ENCODE data around the gene MAP7. TPM values are rescaled to one million over a fixed set of nuclear protein-coding genes. Genes with fewer than 3 reads are reported as not detected.

The MAP7 gene
- total RNA-seq, 1 donor from 2014 or later: 1.2 TPM

DNA sequence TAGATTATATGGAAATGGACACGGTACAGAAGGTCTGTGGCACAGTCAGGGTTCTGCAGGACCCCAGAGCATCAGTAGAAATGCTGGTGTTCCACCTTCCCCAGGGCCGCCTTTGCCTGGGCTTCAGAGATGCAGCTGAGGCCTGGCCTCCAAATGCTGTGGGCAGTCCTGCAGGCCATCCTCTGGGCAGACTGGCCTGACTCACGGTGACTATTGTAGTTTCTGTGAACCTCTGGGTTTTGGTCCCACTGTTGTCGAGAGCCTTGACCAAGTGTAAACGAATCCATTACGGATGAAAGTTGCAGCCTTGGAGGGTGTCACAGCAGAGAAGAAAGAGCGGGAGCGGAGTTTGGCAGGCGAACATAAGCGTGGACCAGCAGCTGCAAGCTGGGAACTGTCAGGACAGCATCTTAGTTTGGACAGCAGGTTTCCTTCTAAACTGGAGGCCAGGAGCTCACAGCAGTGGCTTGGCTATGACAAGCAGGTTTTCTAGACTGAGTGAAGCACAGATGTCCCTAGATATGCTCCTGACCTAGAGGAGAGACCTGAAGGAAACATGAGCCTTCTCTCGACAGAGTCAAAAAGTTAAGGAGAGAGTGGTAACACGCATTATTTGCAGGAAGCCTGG is 214.4 kb downstream of the MAP7 start:
- no peaks in the 10 kb centered on the region for H3K36me3 Mint-ChIP-seq (ENCODE audit: low read depth)
- H3K4me1 Mint-ChIP-seq (ENCODE audit: low read depth): no peaks in the 10 kb centered on the region

DNA sequence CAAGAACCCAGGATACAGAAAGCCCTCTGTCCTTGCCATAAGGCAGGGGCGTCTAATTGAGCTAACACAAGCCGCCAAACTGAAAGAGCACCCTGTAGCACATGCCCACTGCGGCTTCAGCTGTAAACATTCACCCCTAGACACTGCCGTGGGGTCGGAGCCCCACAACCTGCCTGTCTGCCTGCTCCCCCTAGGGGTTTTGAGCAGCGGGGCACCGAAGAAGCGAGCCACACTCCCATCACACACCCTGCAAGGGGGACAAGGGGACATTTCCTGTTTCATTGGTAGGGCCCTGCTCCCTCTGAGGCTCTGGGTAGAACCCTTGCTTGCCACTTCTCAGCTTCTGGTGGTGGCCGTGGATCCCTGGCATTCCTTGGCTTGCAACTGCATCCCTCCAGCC is 215.4 kb downstream of the MAP7 start:
- Mint-ChIP-seq H3K27ac (no peak overlapping the region), H3K4me1 (ENCODE audit: low read depth) (no peaks in the 10 kb centered on the region), H3K9me3 (no peaks in the 10 kb centered on the region), H3K36me3 (ENCODE audit: low read depth) (no peaks in the 10 kb centered on the region), H3K4me3 (ENCODE audit: low read depth) (no peak overlapping the region), H3K27me3 (ENCODE audit: low read depth) (peaks cover 4% of the 10 kb centered on the region)
- intact Hi-C loops (cut with micrococcal nuclease): no loop called here
- no peak for DNase-seq (ENCODE audit: low spot score)

More for the DNA sequence above, 214.4 kb downstream of the MAP7 start:
- H3K9me3 Mint-ChIP-seq: no peaks in the 10 kb centered on the region
- H3K27ac Mint-ChIP-seq: no peak overlapping the region
- H3K4me3 Mint-ChIP-seq (ENCODE audit: low read depth): no peak overlapping the region
- H3K27me3 Mint-ChIP-seq (ENCODE audit: low read depth): peaks cover 3% of the 10 kb centered on the region
- intact Hi-C loops (cut with micrococcal nuclease): no loop called here
- DNase-seq (ENCODE audit: low spot score): no peak

DNA sequence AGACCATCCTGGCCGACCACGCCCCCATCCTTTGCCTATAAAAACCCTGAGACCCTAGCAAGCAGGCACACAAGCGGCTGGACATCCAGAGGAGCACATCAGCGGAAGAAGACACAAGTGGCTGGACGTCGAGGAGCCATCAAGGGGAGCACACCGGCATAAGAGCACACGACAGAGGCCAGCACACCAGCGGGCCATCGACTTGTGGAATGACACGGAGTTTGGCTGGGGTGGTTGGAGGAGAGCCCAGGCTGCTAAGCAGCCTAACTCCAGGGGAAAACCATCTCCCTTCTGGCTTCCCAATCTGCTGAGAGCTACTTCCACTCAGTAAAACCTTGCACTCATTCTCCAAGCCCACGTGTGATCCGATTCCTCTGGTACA is 215.8 kb downstream of the MAP7 start:
- intact Hi-C loops (cut with micrococcal nuclease): no loop called here
- Mint-ChIP-seq H3K36me3 (ENCODE audit: low read depth) (no peaks in the 10 kb centered on the region), H3K27ac (no peak overlapping the region), H3K9me3 (no peaks in the 10 kb centered on the region), H3K4me3 (ENCODE audit: low read depth) (no peak overlapping the region), H3K4me1 (ENCODE audit: low read depth) (no peaks in the 10 kb centered on the region), H3K27me3 (ENCODE audit: low read depth) (peaks cover 6% of the 10 kb centered on the region)
- no peak for DNase-seq (ENCODE audit: low spot score)

DNA sequence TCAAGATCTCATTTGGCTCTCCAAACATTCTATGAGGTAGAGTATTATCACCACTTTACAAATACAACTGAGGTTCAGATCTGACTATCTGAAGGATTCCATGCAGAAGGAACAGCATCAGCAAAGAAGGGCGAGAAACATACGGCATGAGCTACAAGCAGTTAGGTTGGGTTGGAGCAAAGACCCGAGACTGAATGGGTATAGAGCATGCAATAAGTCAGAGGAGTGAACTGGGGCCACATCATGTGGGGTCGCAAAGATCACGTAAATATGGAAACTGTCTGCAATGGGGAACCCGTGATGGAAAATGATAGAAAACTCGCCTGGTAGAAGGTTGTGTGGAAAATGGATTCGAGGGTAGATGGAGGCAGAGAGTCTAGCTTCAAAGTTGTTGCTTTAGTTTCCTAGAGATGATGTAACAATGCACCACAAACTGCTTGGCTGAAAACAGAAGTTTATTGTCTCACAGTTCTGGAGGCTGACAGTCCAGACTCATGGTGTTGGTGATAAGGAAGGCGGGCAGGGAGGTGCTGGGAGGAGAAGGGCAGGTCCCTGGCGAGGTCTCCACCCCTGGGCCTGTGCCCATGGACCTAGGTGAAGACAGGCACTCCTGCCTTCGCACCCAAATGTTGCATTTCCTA is 216.3 kb downstream of the MAP7 start:
- H3K4me3 Mint-ChIP-seq (ENCODE audit: low read depth): no peak overlapping the region
- no peak for DNase-seq (ENCODE audit: low spot score)
- intact Hi-C loops (cut with micrococcal nuclease): no loop called here
- peaks cover 6% of the 10 kb centered on the region for H3K27me3 Mint-ChIP-seq (ENCODE audit: low read depth)
- no peaks in the 10 kb centered on the region for H3K36me3 Mint-ChIP-seq (ENCODE audit: low read depth)
- no peaks in the 10 kb centered on the region for H3K9me3 Mint-ChIP-seq
- H3K27ac Mint-ChIP-seq: no peak overlapping the region
- no peaks in the 10 kb centered on the region for H3K4me1 Mint-ChIP-seq (ENCODE audit: low read depth)

DNA sequence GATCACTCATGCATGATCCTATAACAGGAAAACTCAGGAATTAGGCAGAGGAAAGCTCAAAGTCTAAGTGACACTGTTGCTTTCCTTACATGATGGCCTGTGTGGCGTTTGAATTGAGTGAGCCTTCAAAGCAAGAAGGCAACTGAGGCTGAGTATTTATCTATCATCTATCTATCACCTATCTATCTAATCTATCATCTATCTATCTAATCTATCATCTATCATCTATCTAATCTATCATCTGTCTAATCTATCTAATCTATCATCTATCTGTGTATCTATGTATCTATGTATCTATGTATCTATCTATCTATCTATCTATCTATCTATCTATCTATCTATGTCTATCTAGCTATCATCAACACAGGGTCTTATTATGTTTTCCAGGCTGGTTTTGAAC is 218.8 kb downstream of the MAP7 start:
- intact Hi-C loops (cut with micrococcal nuclease): no loop called here
- Mint-ChIP-seq H3K27ac (no peak overlapping the region), H3K4me3 (ENCODE audit: low read depth) (no peak overlapping the region), H3K9me3 (no peaks in the 10 kb centered on the region), H3K27me3 (ENCODE audit: low read depth) (peaks cover 2% of the 10 kb centered on the region), H3K36me3 (ENCODE audit: low read depth) (no peaks in the 10 kb centered on the region), H3K4me1 (ENCODE audit: low read depth) (no peaks in the 10 kb centered on the region)
- no peak for DNase-seq (ENCODE audit: low spot score)

DNA sequence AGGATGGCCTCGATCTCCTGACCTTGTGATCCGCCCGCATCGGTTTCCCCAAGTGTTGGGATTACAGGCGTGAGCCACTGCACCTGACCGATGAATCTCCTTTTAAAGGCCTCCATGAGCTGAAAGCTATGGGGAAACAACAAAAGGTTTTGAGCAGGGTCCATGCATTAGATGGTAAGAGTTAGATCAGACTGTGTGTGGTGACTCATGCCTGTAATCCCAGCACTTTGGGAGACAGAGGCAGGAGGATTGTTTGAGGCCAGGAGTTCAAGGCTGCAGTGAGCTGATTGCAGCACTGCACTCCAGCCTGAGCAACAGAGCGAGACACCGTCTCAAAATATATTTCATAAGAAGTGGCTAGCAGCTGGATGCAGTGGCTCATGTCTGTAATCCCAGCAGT is 219.6 kb downstream of the MAP7 start:
- Mint-ChIP-seq H3K27ac (no peak overlapping the region), H3K4me3 (ENCODE audit: low read depth) (no peak overlapping the region), H3K36me3 (ENCODE audit: low read depth) (no peaks in the 10 kb centered on the region), H3K27me3 (ENCODE audit: low read depth) (peaks cover 2% of the 10 kb centered on the region), H3K9me3 (no peaks in the 10 kb centered on the region), H3K4me1 (ENCODE audit: low read depth) (no peaks in the 10 kb centered on the region)
- intact Hi-C loops (cut with micrococcal nuclease): no loop called here
- DNase-seq (ENCODE audit: low spot score): no peak

DNA sequence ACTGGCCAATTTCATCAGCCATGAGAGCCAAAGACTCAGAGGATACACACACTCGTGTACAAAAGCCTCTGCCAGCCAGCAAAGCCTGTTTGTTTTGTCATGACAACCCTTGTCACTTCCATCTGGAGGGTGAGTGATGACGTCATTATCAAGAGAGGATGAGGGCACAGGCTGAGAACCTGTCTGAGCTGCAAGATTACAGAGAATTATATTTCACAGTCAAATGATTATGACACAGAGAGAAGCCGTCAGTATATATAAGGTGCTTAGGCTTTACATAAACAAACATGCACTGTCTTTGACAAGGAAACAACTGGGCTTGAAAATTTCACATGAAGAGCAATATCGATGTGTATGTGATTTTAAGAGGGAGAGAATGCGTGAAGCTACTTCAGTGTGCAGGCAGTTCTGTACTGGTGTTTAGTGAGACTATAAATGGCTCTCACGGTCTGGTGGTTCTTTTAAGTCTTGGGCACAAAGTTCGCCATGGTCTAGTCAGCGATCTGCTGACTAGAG is 224.1 kb downstream of the MAP7 start:
- H3K27me3 Mint-ChIP-seq (ENCODE audit: low read depth): peaks cover 2% of the 10 kb centered on the region
- no peak overlapping the region for H3K4me3 Mint-ChIP-seq (ENCODE audit: low read depth)
- DNase-seq (ENCODE audit: low spot score): no peak
- H3K4me1 Mint-ChIP-seq (ENCODE audit: low read depth): no peaks in the 10 kb centered on the region
- no peaks in the 10 kb centered on the region for H3K9me3 Mint-ChIP-seq
- no peaks in the 10 kb centered on the region for H3K36me3 Mint-ChIP-seq (ENCODE audit: low read depth)
- intact Hi-C loops (cut with micrococcal nuclease): no loop called here
- no peak overlapping the region for H3K27ac Mint-ChIP-seq

DNA sequence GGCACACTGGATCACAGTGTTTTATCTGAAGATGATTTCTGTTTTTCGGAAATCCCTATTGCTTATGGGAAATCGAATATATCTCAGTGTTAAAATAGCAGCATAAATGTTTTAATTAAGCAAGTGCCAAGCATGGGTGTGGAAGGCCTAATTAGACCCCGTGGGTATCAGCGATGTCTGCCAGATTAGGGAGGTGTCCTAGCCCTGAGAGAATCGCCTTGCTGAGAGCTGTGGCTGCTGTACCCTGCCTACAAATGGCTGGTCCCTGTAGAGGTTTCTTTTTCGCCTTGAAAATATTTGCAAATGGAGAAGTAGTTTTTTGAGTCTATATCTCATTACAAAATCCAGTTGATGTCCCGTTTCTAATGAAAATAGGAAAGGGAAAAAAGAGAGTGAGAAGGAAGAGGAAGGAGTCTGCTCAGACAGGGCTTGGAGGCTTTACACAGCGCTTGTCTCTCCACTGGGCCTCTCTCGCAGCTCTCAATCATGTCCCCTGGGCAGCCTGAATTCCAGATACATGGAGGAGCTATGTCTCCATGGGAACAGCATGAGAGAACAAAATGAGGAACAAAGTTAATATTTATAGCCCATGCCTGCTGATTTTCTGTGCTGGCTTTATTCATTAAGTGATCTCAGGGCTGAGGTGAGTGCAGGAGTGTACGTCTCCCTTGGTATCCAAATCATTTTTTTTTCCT is 225.4 kb downstream of the MAP7 start:
- Mint-ChIP-seq H3K4me1 (ENCODE audit: low read depth) (no peaks in the 10 kb centered on the region), H3K36me3 (ENCODE audit: low read depth) (no peaks in the 10 kb centered on the region), H3K9me3 (no peaks in the 10 kb centered on the region), H3K27ac (no peak overlapping the region), H3K4me3 (ENCODE audit: low read depth) (no peak overlapping the region), H3K27me3 (ENCODE audit: low read depth) (peaks cover 2% of the 10 kb centered on the region)
- intact Hi-C loops (cut with micrococcal nuclease): no loop called here
- no peak for DNase-seq (ENCODE audit: low spot score)

DNA sequence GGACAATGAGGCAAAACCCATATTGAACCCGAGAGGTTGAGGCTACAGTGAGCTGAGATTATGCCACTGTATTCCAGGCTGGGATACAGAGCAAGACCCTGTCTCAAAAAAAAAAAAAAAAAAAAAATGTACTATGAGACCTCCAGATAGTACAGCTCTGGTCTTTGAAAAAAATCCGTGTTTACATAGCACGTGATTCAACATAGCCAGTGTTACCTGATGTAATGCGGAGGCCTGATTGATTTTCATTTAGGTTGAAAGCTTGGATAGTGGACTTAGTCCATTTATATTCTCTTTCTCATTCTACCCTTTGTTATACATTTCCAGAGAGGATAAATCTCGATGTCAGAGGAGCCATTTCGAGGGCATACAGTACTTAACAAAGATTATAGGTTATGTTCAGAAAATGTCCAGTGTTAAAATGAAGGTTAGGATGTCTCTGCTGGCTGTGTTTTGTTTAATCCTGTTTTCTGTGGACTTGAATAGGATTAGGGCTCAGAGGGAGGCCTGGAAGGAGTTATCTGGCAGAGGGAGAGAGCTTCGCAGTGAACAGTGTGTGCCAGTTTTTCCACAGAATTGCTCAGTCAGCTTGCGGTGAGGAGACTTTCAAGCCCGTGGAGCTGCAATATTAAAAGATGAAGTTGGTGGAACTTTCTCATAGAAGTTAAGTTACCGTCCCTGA is 226.7 kb downstream of the MAP7 start:
- Mint-ChIP-seq H3K4me3 (ENCODE audit: low read depth) (no peak overlapping the region), H3K36me3 (ENCODE audit: low read depth) (no peaks in the 10 kb centered on the region), H3K4me1 (ENCODE audit: low read depth) (no peaks in the 10 kb centered on the region), H3K27me3 (ENCODE audit: low read depth) (no peaks in the 10 kb centered on the region), H3K27ac (no peak overlapping the region), H3K9me3 (no peaks in the 10 kb centered on the region)
- DNase-seq (ENCODE audit: low spot score): no peak
- intact Hi-C loops (cut with micrococcal nuclease): no loop called here

DNA sequence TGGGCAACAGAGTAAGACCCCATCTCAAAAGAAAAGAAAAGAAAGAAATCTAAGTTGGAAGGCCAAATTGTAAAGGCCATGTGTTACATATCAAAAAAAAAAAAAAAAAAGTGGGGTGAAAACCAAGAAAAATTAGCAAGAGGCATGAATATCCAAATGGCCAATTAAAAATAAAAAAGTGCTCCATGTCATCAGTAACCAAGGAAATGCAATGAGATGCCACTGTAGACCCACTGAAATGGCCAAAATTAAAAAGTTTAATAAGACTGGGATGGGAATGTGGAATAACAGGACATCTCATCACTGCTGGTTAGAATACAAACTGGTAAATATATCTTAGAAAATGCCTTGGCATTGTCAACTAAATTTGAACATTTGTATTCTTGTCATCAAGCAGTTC is 230.5 kb downstream of the MAP7 start:
- no peak overlapping the region for H3K27ac Mint-ChIP-seq
- no peaks in the 10 kb centered on the region for H3K36me3 Mint-ChIP-seq (ENCODE audit: low read depth)
- no peak overlapping the region for H3K4me3 Mint-ChIP-seq (ENCODE audit: low read depth)
- no peaks in the 10 kb centered on the region for H3K9me3 Mint-ChIP-seq
- no peak for DNase-seq (ENCODE audit: low spot score)
- intact Hi-C loops (cut with micrococcal nuclease): loop anchor here (5.0 kb wide), 2 partner anchors 37 to 812 kb away; no protein-coding TSS in a partner anchor
- H3K4me1 Mint-ChIP-seq (ENCODE audit: low read depth): peaks cover 6% of the 10 kb centered on the region
- H3K27me3 Mint-ChIP-seq (ENCODE audit: low read depth): no peaks in the 10 kb centered on the region

DNA sequence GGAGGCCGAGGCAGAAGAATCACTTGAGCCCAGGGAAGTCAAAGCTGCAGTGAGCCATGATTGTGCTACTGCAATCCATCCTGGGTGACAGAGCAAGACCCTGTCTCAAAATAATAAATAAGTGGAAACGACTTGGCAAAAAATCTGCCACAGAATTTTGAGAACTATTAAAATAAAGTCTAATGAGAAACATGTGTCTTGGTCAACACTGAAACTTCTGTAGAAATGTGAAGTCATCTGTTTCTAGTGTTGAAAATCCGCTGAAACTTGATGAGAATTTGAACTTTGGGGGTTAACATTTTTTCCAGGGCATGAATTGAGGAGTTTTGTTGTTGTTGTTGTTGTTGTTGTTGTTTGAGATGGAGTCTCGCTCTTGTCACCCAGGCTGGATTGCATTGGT is 231.5 kb downstream of the MAP7 start:
- no peak for DNase-seq (ENCODE audit: low spot score)
- Mint-ChIP-seq H3K36me3 (ENCODE audit: low read depth) (no peaks in the 10 kb centered on the region), H3K9me3 (no peaks in the 10 kb centered on the region), H3K4me1 (ENCODE audit: low read depth) (peaks cover 6% of the 10 kb centered on the region), H3K27me3 (ENCODE audit: low read depth) (peaks cover 6% of the 10 kb centered on the region), H3K27ac (no peak overlapping the region), H3K4me3 (ENCODE audit: low read depth) (no peak overlapping the region)
- intact Hi-C loops (cut with micrococcal nuclease): loop anchor here (5.0 kb wide), 2 partner anchors 36 to 811 kb away; no protein-coding TSS in a partner anchor

DNA sequence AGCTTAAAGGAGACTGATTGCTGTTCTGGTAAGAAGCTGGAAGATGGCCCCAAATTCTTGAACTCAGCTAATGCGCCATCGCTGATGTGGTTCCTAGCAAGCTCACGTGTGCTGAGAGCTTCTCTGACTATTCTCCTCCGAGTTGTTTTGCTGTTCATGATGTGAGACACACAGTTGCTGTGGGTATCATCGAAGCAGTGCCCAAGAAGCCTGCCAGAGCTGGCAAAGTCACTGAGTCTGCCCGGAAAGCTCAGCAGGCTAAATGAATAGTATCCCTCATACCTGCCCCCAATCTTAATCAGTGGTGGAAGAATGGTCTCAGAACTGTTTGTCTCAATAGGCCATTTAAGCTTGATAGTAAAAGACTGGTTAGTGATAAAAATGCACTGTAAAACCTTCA is 232.3 kb downstream of the MAP7 start:
- Mint-ChIP-seq H3K27me3 (ENCODE audit: low read depth) (peaks cover 12% of the 10 kb centered on the region), H3K4me1 (ENCODE audit: low read depth) (peaks cover 8% of the 10 kb centered on the region), H3K27ac (no peak overlapping the region), H3K9me3 (no peaks in the 10 kb centered on the region), H3K36me3 (ENCODE audit: low read depth) (no peaks in the 10 kb centered on the region), H3K4me3 (ENCODE audit: low read depth) (no peak overlapping the region)
- intact Hi-C loops (cut with micrococcal nuclease): loop anchor here (1.0 to 5.0 kb wide), 5 partner anchors 36 to 867 kb away; partner anchors contain the start of gene MTFR2
- no peak for DNase-seq (ENCODE audit: low spot score)

Data from activated T-helper 2 cell treated with anti-CD3 and anti-CD28 coated beads, Interferon-gamma antibody, Interleukin-2, Interleukin-4, amounts not matched to agents 10 μg/mL and 5 μg/mL and 100 μg/mL, durations not matched to agents 14 hours and 24 hours and 36 hours (primary cell).